Measurements from ENCODE around the gene SPACA6.

SPACA6 gene

DNA sequence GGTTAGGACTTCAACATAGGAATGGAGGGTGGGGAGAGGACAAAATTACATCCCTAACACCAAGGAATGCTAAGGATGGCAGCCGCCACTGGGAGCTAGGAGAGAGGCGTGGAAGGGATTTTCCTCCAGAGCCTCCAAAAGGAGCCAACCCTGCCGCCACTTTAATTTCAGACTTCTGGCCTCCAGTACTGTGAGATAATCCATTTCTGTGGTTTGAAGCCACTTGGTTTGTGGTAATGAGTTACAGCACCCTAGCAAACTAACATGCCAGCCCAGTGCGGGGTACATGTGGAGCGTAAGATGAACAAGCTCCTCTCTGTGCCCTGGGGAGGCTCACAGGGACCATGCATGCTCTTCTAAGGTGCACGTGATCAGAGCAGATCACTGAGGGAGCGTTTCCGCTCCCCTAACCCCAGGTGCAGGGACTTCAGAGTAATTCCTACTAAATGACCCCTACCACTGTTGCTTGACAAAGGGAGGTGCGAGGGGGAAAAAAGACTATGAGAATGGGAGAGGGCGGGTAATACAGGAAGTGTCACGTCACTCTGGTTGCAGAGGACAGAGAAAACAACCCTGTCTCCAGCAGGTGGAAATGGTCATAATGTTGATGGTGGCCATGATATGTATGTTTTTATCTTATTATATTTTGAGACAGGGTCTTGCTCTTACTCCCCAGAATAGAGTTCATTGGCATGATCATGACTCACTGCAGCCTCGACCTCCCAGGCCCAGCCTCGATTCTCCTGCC lies 46.5 kb downstream of the SPACA6 start:
- DNase-seq: no peak

DNA sequence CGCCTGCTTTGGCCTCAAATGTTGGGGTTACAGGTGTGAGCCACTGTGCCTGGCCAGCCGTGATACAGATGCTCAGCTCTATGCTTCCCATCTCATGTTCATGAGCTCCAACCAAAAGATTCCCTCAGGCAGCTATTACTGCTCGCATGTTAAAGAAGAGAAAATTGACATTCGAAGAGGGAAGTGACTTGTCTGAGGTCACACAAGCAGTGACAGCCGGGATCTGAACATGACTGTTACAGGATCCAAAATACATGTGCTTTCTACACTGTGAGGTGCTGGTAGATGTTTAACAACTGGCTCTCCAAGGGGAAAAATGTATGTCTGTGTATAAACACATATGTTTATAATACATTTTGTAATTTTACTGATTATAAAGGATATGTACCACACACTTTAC lies 47.2 kb downstream of the SPACA6 start:
- DNase-seq: no peak

DNA sequence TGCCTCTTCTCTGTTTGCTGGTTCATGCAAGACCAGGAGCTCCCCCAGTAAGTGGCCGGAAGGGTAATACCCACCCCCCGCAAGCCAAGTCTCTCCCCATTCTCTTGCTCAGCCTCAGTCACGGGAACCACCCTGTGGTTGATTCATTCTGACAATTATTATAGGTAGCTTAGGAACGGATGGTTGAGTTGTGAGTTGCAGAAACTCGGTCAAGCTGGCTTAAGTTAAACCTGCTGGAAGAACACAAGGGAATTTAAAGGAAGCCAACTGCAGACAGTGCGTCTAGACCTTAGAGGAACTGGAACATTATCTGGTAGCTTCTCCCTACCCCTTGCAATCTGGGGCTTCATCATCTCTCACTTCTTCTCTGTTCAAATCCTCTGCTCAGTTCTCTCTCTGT lies 49.7 kb downstream of the SPACA6 start:
- DNase-seq: no peak

DNA sequence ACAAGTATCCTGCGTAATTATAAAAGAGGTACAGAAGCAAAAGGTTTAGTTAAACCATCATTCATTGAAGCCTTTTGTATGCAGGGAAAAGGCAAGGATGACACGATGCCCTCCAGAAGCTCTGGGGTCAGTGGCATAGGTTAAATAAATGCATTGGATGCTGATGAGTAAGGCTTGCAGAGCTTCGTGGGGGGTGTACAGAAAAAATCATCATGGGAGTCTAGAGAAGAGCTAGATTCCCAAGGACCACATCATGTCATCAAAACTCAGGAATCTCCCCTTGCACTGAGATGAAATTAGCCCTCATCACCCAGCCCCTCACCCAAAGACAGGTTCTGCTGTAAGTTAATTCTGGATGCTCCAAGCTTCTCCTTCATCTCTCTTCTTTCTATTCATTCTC lies 50.3 kb downstream of the SPACA6 start:
- DNase-seq: no peak

DNA sequence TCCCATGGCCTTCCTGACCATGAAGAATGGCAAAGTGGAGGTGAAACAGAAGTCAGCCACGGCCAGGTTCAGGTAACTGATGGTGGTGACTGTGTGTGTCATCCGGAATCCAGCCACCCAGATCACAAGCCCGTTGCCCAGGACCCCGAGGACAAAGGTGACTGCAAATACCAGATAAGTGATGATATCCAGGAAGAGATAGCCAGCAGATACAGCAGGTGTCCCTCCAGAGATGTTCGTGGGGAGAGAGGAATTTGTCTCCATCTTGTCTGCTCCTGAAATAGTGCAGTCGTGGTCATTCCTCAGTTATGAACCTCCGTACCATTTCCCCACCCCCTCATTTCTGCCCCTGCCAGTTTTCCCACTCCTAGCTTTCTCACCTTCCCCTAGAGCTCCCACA lies 53.6 kb downstream of the SPACA6 start:
- no peak for DNase-seq

DNA sequence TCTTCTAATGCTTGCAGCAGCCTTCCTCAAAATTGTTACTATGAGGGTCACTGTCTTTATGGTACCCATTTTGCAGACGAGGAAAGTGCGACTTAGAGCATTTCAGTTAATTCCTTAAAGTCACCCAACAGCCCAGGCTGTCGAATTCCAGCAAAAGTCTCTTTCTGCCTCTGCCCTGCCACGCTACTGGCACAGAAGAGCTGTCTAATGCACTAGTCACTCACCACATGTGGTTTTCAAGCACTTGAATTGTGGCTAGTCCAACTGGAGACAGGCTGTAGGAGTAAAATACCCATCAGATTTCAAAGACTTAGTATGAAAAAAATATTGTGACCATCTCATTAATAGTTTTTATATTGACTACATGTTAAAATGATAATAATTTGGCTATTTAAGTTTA lies 56.8 kb downstream of the SPACA6 start:
- no peak for DNase-seq

DNA sequence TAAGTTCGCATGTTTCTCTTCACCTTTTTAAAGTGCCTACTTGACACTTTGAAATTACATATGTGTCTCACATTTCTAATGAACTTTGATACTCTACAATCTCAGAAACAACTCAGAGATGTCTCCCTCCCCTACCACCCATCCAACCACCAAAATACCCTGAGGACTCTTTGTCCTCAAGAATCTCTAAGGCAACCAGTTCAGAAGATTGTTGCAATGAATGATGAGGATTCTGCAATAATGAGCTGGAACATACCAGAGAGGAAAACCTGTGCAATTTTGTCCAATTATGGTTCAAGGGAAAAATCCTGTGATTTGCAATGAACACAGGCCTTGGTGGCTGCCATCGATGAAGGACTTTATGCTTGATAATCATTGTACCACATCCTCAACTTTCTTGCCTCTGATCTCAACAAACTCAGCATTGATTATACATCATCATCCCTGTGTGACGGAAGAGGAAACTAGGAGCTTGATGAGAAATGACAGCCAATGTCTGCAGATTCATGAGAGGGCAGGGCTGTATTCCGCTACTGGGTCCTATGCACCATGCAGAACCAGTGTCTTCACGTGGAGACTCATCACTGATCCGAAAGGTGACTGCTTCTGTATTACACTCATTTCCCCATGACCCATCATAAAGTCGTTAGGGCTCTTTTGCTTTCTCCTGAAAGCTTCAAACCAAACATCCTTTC lies 57.4 kb downstream of the SPACA6 start:
- no peak for DNase-seq

DNA sequence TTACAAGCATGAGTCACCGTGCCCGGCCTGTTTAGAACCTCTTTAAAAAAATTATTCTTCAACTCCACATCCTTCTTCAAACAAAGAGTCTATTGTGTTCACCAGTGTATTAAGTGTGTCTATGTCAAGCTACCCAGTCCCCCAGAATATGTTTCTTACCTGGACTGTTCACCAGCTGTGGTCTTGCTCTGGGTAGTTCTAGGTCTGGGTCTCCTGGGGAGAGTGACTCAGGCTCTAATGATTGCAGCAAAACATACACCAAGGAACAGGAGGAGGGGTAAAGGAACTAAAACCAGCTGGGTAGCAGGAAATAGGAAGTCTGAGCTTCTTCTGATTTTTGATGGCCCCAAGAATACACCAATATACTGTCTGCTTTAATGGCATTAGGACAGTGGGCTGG lies 58.5 kb downstream of the SPACA6 start, which contains the start of gene FPR1:
TSS of gene FPR1 (minus strand) at position 224 of the 400 bp plus-strand sequence. CDS start 4,884 bp downstream, outside the sequence.
- no peak for DNase-seq

DNA sequence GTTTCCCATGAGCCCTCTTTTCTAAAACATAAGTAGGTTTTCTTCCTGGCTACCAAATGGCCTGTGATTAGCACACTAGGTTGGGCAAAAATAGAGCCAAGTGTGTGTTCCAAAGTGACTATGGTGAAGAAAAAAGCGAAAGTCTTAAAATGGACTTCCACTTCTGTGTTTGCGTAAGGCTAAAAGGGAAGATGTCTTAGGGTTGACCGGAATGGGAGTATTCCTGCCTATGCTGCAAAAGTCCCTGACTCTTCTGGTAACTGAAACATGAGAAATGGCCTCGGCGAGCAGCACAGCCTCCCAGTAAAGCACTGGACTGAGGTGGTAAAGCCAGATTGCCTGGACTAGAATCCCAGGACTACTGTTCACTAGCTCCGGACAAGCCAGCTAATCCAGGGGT lies 61.0 kb downstream of the SPACA6 start:
- DNase-seq: no peak

DNA sequence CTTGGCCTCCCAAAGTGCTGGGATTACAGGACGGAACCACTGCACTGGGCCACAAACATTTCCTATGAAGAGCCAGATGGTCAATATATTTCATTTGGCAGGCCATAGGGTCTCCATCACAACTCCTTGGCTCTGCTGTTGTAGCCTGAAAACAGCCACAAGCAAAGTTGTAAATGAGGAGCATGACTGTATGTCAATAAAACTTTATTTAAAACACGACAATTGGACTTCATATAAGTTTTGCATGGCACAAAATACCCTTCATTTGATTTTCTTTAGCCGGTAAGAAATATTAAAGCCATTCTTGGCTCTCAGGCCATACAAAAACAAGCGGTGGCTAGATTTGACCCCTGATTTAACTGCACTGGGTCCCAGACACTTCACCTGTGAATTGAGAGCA lies 61.6 kb downstream of the SPACA6 start:
- no peak for DNase-seq

Data from NCI-H345 (cell line).